ENCODE measurements around the gene ATP6V1A. TPM values are rescaled to one million over a fixed set of nuclear protein-coding genes. Genes with fewer than 3 reads are reported as not detected.

The ATP6V1A gene
- total and polyA plus RNA-seq, 2 experiments from 2014 or later: 47.9 to 51.1 TPM

DNA sequence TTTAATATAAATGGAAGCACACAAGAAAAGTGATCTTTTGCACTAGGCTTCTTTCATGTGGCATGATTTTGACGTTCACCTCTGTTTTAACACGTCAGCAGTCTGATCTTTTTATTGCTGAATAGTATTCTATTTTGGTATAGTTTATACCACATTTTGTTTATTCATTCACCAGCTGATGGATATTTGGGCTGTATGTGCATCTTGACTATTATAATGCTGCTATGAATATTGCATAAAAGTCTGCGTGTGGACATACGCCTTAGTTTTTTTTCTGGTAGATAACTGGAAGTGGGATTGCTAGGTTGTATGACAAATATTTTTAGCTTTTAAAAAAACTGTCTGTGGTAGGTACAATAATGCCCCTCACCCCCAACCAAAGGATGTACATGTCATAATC is 15.1 kb upstream of the ATP6V1A start:
- Histone ChIP-seq H3K27ac (no peak overlapping the region), H3K9ac (no peak overlapping the region), H3F3A (ENCODE audit: insufficient read depth) (peaks cover 11% of the 10 kb centered on the region; the same call in 1 of the 2 replicates), H3K27me3 (replicated peaks; ENCODE audit: insufficient read depth) (no peaks in the 10 kb centered on the region), H3K79me2 (ENCODE audit: insufficient read depth) (peaks cover 100% of the 10 kb centered on the region), H3K36me3 (ENCODE audit: low read depth) (0 out of 2 replicates have a peak, but pooled peaks cover 4% of the 10 kb centered on the region), H4K20me1 (ENCODE audit: insufficient read depth) (no peaks in the 10 kb centered on the region; the same call in 1 of the 2 replicates), H3K4me1 (ENCODE audit: insufficient read depth) (peaks cover 9% of the 10 kb centered on the region), H3K4me2 (ENCODE audit: unreplicated experiment) (no peak overlapping the region), H3K9me3 (ENCODE audit: low read depth) (no peaks in the 10 kb centered on the region), H3K4me3 (no peak overlapping the region), H2AFZ (no peak overlapping the region), H3K9me2 (ENCODE audit: insufficient read depth) (no peaks in the 10 kb centered on the region)
- in situ Hi-C loops (cut with MboI): no loop called here
- TF ChIP-seq EZH2phosphoT487 (IDR thresholded peaks at IDR 0.05; ENCODE audit: insufficient read depth, low read depth): no peak
- WGBS, 2 experiments (ENCODE audit: low coverage in 1 of 2, low lambda C conversion rate in 2 of 2, missing lambda C conversion rate in 2 of 2): 86 to 89% methylated on average over 4 of the region's 4 CpGs
- DNase-seq: no peak

DNA sequence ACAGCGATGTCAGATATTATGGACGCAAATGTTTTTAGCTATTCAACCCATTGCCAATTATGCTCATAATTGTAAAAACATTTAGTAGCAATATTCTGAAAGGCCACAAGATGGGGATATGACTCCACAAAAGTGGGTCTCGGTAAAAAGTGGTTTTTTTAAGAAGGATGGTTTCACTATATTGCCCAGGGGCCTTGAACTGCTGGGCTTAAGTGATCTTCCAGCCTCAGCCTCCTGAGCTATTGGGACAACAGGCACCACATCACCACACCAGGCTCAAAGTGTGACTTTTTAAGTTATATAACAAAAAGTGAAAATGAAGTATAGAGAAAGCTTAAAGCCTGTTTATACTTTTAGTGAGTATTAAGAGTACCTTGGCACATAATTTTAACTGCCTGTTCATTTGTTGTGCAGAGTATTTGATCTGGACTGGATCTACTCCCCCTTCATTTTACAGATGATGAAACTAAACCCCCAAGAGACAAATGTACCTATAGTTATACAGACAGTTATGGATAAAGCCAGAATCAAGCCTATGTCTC is 10.2 kb upstream of the ATP6V1A start:
- H3K36me3 ChIP-seq (ENCODE audit: low read depth): no peaks in the 10 kb centered on the region
- no peaks in the 10 kb centered on the region for H3K9me2 ChIP-seq (ENCODE audit: insufficient read depth)
- H2AFZ ChIP-seq: no peak overlapping the region
- in situ Hi-C loops (cut with MboI): no loop called here
- TF ChIP-seq EZH2 (IDR thresholded peaks at IDR 0.05; ENCODE audit: insufficient read depth, poor library complexity, severe bottlenecking): no peak
- no peak for TF ChIP-seq EZH2phosphoT487 (IDR thresholded peaks at IDR 0.05; ENCODE audit: insufficient read depth, low read depth)
- H3F3A ChIP-seq (ENCODE audit: insufficient read depth): peaks cover 24% of the 10 kb centered on the region; the same call in 1 of the 2 replicates
- DNase-seq: peak; percentile 79
- H3K27me3 ChIP-seq (replicated peaks; ENCODE audit: insufficient read depth): no peaks in the 10 kb centered on the region
- H3K27ac ChIP-seq: peak overlapping the region; percentile 22
- peak overlapping the region; percentile 45 for H3K4me3 ChIP-seq
- peak overlapping the region; percentile 40 for H3K4me2 ChIP-seq (ENCODE audit: unreplicated experiment)
- peaks cover 9% of the 10 kb centered on the region; the same call in 1 of the 2 replicates for H4K20me1 ChIP-seq (ENCODE audit: insufficient read depth)
- no peaks in the 10 kb centered on the region for H3K9me3 ChIP-seq (ENCODE audit: low read depth)
- H3K79me2 ChIP-seq (ENCODE audit: insufficient read depth): peaks cover 100% of the 10 kb centered on the region
- peaks cover 46% of the 10 kb centered on the region for H3K4me1 ChIP-seq (ENCODE audit: insufficient read depth)
- H3K9ac ChIP-seq: peak overlapping the region; percentile 39
- 2 to 3% methylated on average over 3 of the region's 3 CpGs for WGBS, 2 experiments (ENCODE audit: low coverage in 1 of 2, low lambda C conversion rate in 2 of 2, missing lambda C conversion rate in 2 of 2)

- H3F3A ChIP-seq (ENCODE audit: insufficient read depth): peaks cover 27% of the 10 kb centered on the region
- peaks cover 69% of the 10 kb centered on the region for H3K4me1 ChIP-seq (ENCODE audit: insufficient read depth)
- WGBS, 2 experiments (ENCODE audit: low coverage in 1 of 2, low lambda C conversion rate in 2 of 2, missing lambda C conversion rate in 2 of 2): 33 to 35% methylated on average over 5 of the region's 5 CpGs
- H3K79me2 ChIP-seq (ENCODE audit: insufficient read depth): peaks cover 98% of the 10 kb centered on the region
- TF ChIP-seq EZH2 (IDR thresholded peaks at IDR 0.05; ENCODE audit: insufficient read depth, poor library complexity, severe bottlenecking): no peak
- TF ChIP-seq EZH2phosphoT487 (IDR thresholded peaks at IDR 0.05; ENCODE audit: insufficient read depth, low read depth): no peak
- no peaks in the 10 kb centered on the region for H3K9me3 ChIP-seq (ENCODE audit: low read depth)
- peak overlapping the region; percentile 37 for H3K4me2 ChIP-seq (ENCODE audit: unreplicated experiment)
- H3K9me2 ChIP-seq (ENCODE audit: insufficient read depth): no peaks in the 10 kb centered on the region
- no peaks in the 10 kb centered on the region for H3K27me3 ChIP-seq (replicated peaks; ENCODE audit: insufficient read depth)
- H3K9ac ChIP-seq: no peak overlapping the region
- peak; percentile 32 for DNase-seq
- no peak overlapping the region for H2AFZ ChIP-seq
- H3K27ac ChIP-seq: no peak overlapping the region; the same call in 1 of the 2 replicates
- H4K20me1 ChIP-seq (ENCODE audit: insufficient read depth): peaks cover 13% of the 10 kb centered on the region; the same call in 1 of the 2 replicates
- H3K36me3 ChIP-seq (ENCODE audit: low read depth): no peaks in the 10 kb centered on the region
- in situ Hi-C loops (cut with MboI): no loop called here
- H3K4me3 ChIP-seq: peak overlapping the region; percentile 16; the same call in 1 of the 2 replicates
These were observed 5.7 kb upstream of the ATP6V1A start for GRCh38 chr3:113741086-113741485.

GRCh38 chr3:113741620-113742019 is 5.2 kb upstream of the ATP6V1A start:
- TF ChIP-seq EZH2 (IDR thresholded peaks at IDR 0.05; ENCODE audit: insufficient read depth, poor library complexity, severe bottlenecking) (no peak), EZH2phosphoT487 (IDR thresholded peaks at IDR 0.05; ENCODE audit: insufficient read depth, low read depth) (no peak)
- peak overlapping the region; percentile 16; the same call in 1 of the 2 replicates for H3K4me3 ChIP-seq
- DNase-seq: peak; percentile 47
- peaks cover 64% of the 10 kb centered on the region for H3K4me1 ChIP-seq (ENCODE audit: insufficient read depth)
- no peak overlapping the region for H3K9ac ChIP-seq
- H3K36me3 ChIP-seq (ENCODE audit: low read depth): no peaks in the 10 kb centered on the region
- H2AFZ ChIP-seq: no peak overlapping the region
- H3K9me3 ChIP-seq (ENCODE audit: low read depth): no peaks in the 10 kb centered on the region
- H3K4me2 ChIP-seq (ENCODE audit: unreplicated experiment): peak overlapping the region; percentile 37
- WGBS, 2 experiments (ENCODE audit: low coverage in 1 of 2, low lambda C conversion rate in 2 of 2, missing lambda C conversion rate in 2 of 2): 41 to 42% methylated on average over 1 of the region's 1 CpG
- peaks cover 13% of the 10 kb centered on the region; the same call in 1 of the 2 replicates for H4K20me1 ChIP-seq (ENCODE audit: insufficient read depth)
- H3K27me3 ChIP-seq (replicated peaks; ENCODE audit: insufficient read depth): no peaks in the 10 kb centered on the region
- H3K9me2 ChIP-seq (ENCODE audit: insufficient read depth): no peaks in the 10 kb centered on the region
- in situ Hi-C loops (cut with MboI): no loop called here
- H3F3A ChIP-seq (ENCODE audit: insufficient read depth): peaks cover 27% of the 10 kb centered on the region
- peaks cover 92% of the 10 kb centered on the region for H3K79me2 ChIP-seq (ENCODE audit: insufficient read depth)
- H3K27ac ChIP-seq: no peak overlapping the region; the same call in 1 of the 2 replicates

All from GM23248 (cell line).